ENCODE results near the gene TMEM272.

Gene TMEM272

DNA sequence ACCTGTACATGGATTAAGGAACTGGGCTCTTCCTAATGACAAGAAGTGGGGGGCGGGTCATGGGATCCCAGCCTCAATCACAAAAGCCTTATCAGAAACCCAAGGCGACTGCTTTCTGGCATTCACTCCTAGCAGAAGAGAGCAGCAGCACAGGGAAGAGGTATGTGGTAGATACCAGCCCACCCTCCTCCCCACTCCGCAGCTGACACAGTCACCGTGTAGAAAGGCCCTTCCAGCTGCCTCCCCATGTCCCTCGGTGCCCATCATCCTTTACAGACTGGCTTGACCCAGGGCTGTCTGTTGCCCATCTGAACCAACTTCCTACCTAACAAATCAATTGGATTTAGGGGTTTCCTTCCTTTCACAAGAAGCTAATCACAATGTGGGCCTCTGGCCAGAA is 37.9 kb downstream of the TMEM272 start:
- DNase-seq (ENCODE audit: insufficient read length, low spot score) (no peak), FAIRE-seq (no peak)

DNA sequence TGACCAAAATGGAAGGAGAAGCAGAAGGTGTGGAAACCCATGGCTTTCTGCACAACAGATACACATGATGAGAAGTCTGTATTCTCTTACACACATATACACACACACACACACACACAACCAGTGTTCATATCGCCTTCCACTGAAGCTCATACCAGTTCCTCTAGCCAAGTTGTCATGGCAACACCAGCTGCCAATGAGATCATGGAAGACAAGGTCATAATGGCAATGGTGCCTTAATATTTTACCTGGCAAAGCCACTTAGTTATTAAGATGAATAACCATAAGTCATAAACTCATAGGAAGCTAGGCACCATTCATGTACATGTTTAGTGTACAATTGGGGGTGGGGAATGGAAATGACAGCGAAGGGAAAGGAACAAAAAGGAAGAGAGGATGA is 38.4 kb downstream of the TMEM272 start:
- FAIRE-seq: no peak
- DNase-seq (ENCODE audit: insufficient read length, low spot score): no peak

DNA sequence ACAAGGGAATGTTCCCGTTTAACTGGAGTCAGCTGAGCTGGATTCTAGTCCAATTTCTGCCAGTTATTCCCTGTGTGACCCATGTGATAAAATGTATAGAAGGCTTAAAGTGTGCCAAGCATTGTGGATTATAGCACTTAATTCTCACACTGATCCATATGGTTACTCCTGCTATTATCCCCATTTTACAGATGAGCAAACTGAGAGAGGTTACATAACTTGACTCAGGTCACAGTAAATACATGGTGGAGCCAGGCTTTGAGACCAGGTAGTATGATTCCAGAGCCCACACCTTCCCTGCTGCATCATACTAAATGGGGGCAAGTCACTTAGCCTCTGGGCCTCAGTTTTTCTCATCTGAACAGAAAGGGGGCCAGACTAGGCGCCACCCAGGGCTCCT is 39.1 kb downstream of the TMEM272 start:
- DNase-seq (ENCODE audit: insufficient read length, low spot score): no peak
- FAIRE-seq: no peak

DNA sequence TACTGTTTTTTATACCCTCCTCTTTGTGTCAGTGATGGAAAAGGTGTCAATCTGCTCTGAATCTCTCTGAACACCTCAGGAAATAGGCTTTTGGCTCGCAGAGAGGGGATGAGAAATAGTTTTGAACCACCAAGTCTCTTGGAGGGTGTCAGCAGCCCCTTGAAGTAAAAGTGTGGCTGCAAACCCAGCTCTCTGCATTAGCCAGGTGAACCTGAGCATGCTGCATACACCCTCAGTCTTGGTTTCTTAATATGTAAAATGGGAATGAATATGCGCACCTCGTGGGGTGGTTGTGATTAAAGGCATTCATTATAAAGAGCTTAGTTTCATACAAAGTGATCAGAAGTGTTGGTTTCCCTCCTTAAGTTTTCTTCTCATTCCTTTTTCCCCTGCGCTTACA is 39.7 kb downstream of the TMEM272 start:
- FAIRE-seq (no peak), DNase-seq (ENCODE audit: insufficient read length, low spot score) (no peak)

DNA sequence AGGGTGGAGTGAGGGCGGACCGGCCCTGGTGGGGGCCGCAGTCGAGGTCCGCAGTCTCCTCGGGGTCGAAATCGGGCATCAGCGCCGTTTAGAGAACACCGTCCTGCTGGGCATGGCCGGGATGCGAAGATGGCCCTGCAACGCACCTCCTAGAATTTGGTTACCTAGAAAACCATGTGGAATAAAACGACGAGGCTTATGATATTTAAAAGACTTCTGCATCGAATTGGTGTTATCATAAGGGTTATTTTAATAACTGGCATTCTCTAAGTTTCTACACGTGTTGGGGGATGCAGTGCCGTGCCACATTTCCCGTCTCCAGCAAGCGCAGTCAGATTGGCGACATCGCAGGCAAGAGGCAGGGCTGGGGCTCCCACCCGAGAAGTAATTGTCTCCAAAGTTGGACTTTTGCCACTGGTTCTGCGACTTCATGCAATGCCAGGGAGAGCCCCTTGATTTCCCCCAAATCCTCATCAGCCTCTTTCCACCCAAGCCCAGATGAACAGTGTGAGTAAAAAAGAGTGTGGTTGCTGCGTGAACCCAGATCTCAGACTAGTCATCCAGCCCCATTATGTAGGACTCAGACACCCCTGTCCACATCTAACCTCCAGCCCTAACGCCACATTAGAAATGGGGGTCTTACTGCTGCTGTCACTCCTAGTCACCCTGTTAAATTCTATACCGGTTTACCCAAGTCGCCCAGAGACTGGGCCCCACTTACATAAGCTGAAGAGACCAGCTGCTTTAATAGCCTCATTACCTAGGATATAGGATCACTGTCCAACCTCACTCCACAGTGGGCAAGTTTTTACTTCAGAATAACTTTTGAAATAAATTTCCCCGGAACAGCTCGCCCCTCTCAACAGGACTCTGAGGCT is 40.4 kb downstream of the TMEM272 start:
- FAIRE-seq (no peak), DNase-seq (ENCODE audit: insufficient read length, low spot score) (no peak)

GRCh38 chr13:51803422-51804294 is 41.3 kb downstream of the TMEM272 start, which contains the start of gene DHRS12:
Gene DHRS12, minus strand, starts transcription at chr13:51804163. Its CDS starts 4,504 bp downstream, at chr13:51799659.
- FAIRE-seq (no peak), DNase-seq (ENCODE audit: insufficient read length, low spot score) (peak; percentile 67)

- DNase-seq (ENCODE audit: insufficient read length, low spot score) (no peak), FAIRE-seq (no peak)
Observed at GRCh38 chr13:51802631-51803418, 42.2 kb downstream of the TMEM272 start.

- DNase-seq (ENCODE audit: insufficient read length, low spot score): no peak
- no peak for FAIRE-seq
Observed at GRCh38 chr13:51801631-51802099, 43.3 kb downstream of the TMEM272 start.

DNA sequence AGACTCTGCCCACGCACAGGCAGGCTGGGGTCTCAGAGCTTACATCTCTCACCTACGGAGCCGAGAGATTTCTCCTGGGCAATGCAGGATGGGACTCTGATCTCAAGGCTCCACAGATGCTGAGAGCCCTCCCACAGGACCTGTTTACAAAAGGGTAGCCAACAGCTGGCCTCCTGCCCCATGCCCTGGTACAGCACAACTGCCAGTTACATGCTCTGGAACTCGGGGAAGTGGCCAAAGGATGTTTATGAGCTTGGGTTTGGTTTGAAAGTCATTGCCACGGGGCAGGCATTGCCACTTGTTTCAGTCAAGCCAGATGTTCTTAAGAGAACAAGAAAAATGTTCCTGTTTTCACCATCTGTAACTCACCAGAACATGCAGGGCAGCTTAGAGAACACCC is 44.5 kb downstream of the TMEM272 start:
- no peak for FAIRE-seq
- DNase-seq (ENCODE audit: insufficient read length, low spot score): no peak

GRCh38 chr13:51799261-51799660 is 45.7 kb downstream of the TMEM272 start:
- FAIRE-seq (no peak), DNase-seq (ENCODE audit: insufficient read length, low spot score) (no peak)

DNA sequence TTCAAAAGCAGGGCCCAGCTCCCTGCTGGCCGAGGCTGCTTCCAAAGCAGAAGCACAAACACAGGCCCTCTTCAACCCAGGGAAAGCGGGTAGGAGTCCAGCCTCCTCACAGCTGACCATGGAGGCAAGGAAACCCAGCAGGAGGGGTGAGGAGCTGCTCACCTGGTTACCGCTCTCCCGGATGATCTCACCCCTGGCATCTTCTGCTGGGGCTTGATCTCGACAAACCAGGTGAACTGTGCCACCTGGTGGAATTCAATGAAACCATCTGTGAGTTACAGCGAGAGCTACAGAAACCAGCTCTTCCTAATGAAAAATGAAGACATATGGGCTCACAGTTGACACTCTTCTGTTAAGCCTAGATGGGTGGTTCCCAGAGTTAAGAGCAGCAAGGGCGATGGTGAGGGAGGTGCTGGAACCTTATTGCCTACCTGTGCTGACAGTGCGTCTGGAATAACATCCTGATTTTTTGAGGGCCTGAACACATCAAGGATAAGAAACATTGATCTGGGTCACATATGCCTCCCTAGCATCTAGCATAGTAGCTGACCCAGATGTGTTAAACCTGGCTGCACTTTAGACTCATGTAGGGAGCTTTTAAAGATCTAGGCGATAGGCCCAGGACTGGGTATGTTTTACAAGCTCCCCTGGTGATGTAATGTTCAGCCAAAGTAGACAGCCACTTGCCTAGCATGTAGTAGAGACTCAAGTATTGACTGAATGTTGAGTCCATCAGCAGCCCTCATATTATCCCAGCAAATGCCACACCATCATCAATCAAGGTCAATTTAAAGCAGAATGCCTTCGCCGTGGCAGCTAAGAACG is 47.1 kb downstream of the TMEM272 start:
- peak; percentile 12 for DNase-seq (ENCODE audit: insufficient read length, low spot score)
- FAIRE-seq: no peak

GRCh38 chr13:51796546-51796945 is 48.4 kb downstream of the TMEM272 start:
- DNase-seq (ENCODE audit: insufficient read length, low spot score) (no peak), FAIRE-seq (no peak)

GRCh38 chr13:51795419-51795818 is 49.6 kb downstream of the TMEM272 start:
- FAIRE-seq (no peak), DNase-seq (ENCODE audit: insufficient read length, low spot score) (no peak)

DNA sequence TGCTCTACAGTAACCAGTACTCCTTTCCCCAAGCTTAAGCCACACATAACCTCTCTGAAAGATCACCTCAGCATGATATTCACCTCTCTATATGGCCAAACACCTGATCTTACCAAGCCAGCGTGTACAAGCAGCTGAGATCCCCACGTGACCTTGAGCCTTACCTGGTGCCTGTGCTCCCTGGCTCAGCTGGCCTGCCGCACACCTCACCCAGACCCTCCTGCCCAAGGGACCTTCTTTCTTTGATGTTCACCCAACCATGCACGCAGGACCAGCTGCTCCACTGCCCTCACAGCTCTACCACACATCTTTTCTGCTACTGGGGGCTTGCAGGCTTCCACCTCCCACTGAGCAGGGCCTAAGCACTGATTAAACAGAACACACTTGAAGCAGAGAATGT is 50.0 kb downstream of the TMEM272 start:
- no peak for DNase-seq (ENCODE audit: insufficient read length, low spot score)
- FAIRE-seq: no peak

DNA sequence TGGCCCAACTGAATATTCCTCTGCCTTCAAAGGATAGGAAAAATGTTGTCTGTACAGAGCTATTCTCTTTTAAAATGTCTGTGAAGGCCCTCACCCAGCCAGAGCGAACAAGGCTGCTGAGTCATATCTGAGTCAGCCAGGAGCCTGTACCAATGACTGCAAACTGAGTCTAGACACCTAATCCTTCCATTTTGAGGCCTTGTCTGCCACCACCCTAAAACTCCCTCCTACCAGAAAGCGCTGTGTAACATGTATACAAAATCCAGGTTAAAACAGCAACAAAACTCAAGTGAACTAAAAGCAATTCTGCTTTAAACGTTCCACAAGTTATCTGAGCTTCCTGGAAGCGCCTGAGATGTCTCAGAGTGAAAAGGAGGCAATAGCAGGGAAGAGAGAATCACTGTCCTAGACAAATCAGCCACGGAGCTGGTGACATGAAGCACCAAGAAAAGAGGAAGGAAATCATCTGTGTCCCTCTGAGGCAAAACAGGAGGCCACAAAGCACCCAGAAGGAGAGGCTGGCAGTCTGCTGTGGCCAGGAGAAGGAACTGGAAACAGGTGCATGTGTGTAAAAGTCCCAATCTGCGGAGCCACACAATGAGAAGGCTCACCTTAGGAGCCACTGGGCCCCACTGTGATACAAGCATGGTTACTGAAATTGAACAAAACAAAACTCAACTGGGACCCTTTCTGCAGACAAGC is 51.3 kb downstream of the TMEM272 start:
- DNase-seq (ENCODE audit: insufficient read length, low spot score): peak; percentile 17
- FAIRE-seq: no peak

- no peak for FAIRE-seq
Observed at GRCh38 chr13:51786425-51787265, 58.3 kb downstream of the TMEM272 start.

GRCh38 chr13:51785712-51786424 is 59.1 kb downstream of the TMEM272 start:
- DNase-seq (ENCODE audit: insufficient read length, low spot score): no peak
- FAIRE-seq: no peak

More at GRCh38 chr13:51786425-51787265, 58.3 kb downstream of the TMEM272 start:
- DNase-seq (ENCODE audit: insufficient read length, low spot score): no peak

DNA sequence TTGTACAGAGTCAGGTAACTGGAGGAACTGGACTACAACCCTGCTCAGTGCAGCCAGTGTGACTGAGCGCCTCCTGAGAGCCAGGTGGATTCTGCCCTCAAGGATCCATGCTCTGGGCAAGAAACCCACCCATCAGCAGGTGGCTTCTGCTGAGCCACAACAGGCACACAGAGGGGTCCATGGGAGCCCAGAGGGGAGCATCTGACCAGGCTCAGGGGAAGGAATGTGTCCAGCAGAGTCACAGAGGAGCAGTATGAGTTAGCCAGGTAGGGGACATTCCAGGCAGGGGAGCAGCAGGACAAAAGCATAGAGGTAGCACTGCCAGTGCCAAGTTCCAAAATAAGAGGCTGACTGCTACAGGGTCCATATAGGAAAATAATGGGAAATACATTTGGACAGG is 60.9 kb downstream of the TMEM272 start:
- no peak for DNase-seq (ENCODE audit: insufficient read length, low spot score)

More for the DNA sequence above, 60.9 kb downstream of the TMEM272 start:
- no peak for FAIRE-seq
